Endothelial cell of umbilical vein (primary cell): ENCODE measurements around the gene SEMA3A. TPM values are rescaled to one million over a fixed set of nuclear protein-coding genes. Genes with fewer than 3 reads are reported as not detected.

Experiments
- BruUV-seq: library from RNA; stranded (reverse); fragments of 400-500 nt; replicated peaks from 2 replicates; lab custom pipeline; 2021; lab: Mats Ljungman, UMichigan
- CTCF ChIA-PET: fragments of 300-600, 350-600 bp; sonication (Branson Sonifier 250); formaldehyde crosslinking; loops from one replicate; lab custom pipeline; 2021; ENCODE audit warnings: antibody characterized with exemption, inconsistent platforms; lab: Charles Lee
- POLR2A ChIA-PET: fragments of 300-600, 350-600 bp; sonication (Branson Sonifier 250); formaldehyde crosslinking; loops from one replicate; lab custom pipeline; 2021; ENCODE audit warnings: antibody characterized with exemption, inconsistent platforms; lab: Charles Lee
- DNase-seq: peaks from one replicate; pipeline ENCODE4 v3.0.0-alpha.2; 2011; ENCODE audit warnings: low read depth, low spot score
- FAIRE-seq: peaks from 2 replicates; lab custom pipeline; 2011; peaks lifted over from hg19 to GRCh38; lab: Jason Lieb, UNC
- H2AFZ ChIP-seq: 2 replicates; pipeline ENCODE4 v1.6.0; 2012; ENCODE audit warnings: low read depth, low read length, control low read depth, inconsistent platforms
- H3K27ac ChIP-seq: 2 replicates; pipeline ENCODE4 v1.5.1; 2011; ENCODE audit warnings: low read depth, mild to moderate bottlenecking, control low read depth, low read length, moderate library complexity; ENCODE audit not compliant: insufficient read depth
- H3K27me3 ChIP-seq, 2 experiments: 2 replicates each; pipeline versions ENCODE4 v1.6.0 to v1.6.1; 2011; ENCODE audit warnings: low read length in 2 of 2, mixed read lengths in 1 of 2; ENCODE audit not compliant: control insufficient read depth in 2 of 2, insufficient read depth in 2 of 2
- H3K36me3 ChIP-seq, 2 experiments: 2 replicates in 1 of 2; 3 replicates in 1 of 2; pipeline ENCODE4 v1.5.1; 2011; ENCODE audit warnings: low read length in 2 of 2, mild to moderate bottlenecking in 1 of 2, moderate library complexity in 1 of 2; ENCODE audit not compliant: control insufficient read depth in 2 of 2, insufficient read depth in 2 of 2; ENCODE audit errors: extremely low read depth in 1 of 2
- H3K4me1 ChIP-seq: 3 replicates; pipeline ENCODE4 v1.5.1; 2011; ENCODE audit warnings: mild to moderate bottlenecking, low read length; ENCODE audit not compliant: control insufficient read depth, insufficient read depth; ENCODE audit errors: extremely low read depth
- H3K4me2 ChIP-seq: 2 replicates; pipeline ENCODE4 v1.6.1; 2011; ENCODE audit warnings: low read length, control low read depth, mixed read lengths; ENCODE audit not compliant: insufficient read depth
- H3K4me3 ChIP-seq, 3 experiments: fragments of 200-600 bp in 1 of 3; sonication (generic), shearing (Covaris generic) in 1 of 3; replicated peaks in 1 of 3; 2 replicates each; pipeline ENCODE4 v1.5.1; 2011 to 2016; ENCODE audit warnings: control low read depth in 3 of 3, low read length in 3 of 3, mild to moderate bottlenecking in 2 of 3, inconsistent platforms in 1 of 3, low read depth in 1 of 3, moderate library complexity in 1 of 3; ENCODE audit not compliant: insufficient read depth in 1 of 3
- H3K79me2 ChIP-seq: 2 replicates; pipeline ENCODE4 v1.6.0; 2012; ENCODE audit warnings: low read length, inconsistent platforms; ENCODE audit not compliant: control insufficient read depth, insufficient read depth
- H3K9ac ChIP-seq: replicated peaks from 2 replicates; pipeline ENCODE3; 2011; ENCODE audit warnings: low read length, control low read depth; ENCODE audit not compliant: insufficient read depth; ENCODE audit errors: extremely low read depth
- H3K9me1 ChIP-seq: replicated peaks from 3 replicates; pipeline ENCODE4 v1.6.0; 2011; ENCODE audit warnings: mild to moderate bottlenecking, low read length; ENCODE audit not compliant: control insufficient read depth, insufficient read depth; ENCODE audit errors: extremely low read depth
- H3K9me3 ChIP-seq: replicated peaks from 2 replicates; pipeline ENCODE4 v1.5.1; 2012; ENCODE audit warnings: low read length, inconsistent platforms; ENCODE audit not compliant: control insufficient read depth, insufficient read depth
- H4K20me1 ChIP-seq: replicated peaks from 2 replicates; pipeline ENCODE3; 2011; ENCODE audit warnings: mild to moderate bottlenecking, low read length; ENCODE audit not compliant: control insufficient read depth, insufficient read depth; ENCODE audit errors: extremely low read depth
- CTCF ChIP-seq, 2 donors: IDR thresholded peaks; 1 replicate in 1 of 2; 2 replicates in 1 of 2; pipeline ENCODE4 v1.5.1; 2011; ENCODE audit warnings: low read length in 2 of 2, mild to moderate bottlenecking in 2 of 2, moderate library complexity in 2 of 2, control low read depth in 1 of 2, inconsistent platforms in 1 of 2, low read depth in 1 of 2; ENCODE audit not compliant: insufficient read depth in 1 of 2; ENCODE audit errors: extremely low read depth in 1 of 2
- EZH2 ChIP-seq: IDR thresholded peaks from 2 replicates; pipeline ENCODE4 v1.6.1; 2012; ENCODE audit warnings: borderline replicate concordance, low read depth, mild to moderate bottlenecking, moderate library complexity, low read length, inconsistent platforms; ENCODE audit not compliant: severe bottlenecking
- FOS ChIP-seq: IDR thresholded peaks from 2 replicates; pipeline ENCODE4 v1.6.1; 2011; ENCODE audit warnings: mild to moderate bottlenecking, low read length, moderate library complexity, borderline replicate concordance; ENCODE audit not compliant: insufficient read depth
- GATA2 ChIP-seq: IDR thresholded peaks from 2 replicates; pipeline ENCODE4 v1.7.0; 2011; ENCODE audit warnings: low read depth, mild to moderate bottlenecking, moderate library complexity, mixed read lengths, low read length; ENCODE audit not compliant: insufficient read length, insufficient read depth
- JUN ChIP-seq: IDR thresholded peaks from 2 replicates; pipeline ENCODE4 v1.6.1; 2011; ENCODE audit warnings: borderline replicate concordance, low read depth; ENCODE audit not compliant: insufficient read length, insufficient read depth
- MYC ChIP-seq: IDR thresholded peaks from one replicate; pipeline ENCODE4 v1.6.1; 2011; ENCODE audit warnings: mild to moderate bottlenecking, low read depth, low read length
- POLR2A ChIP-seq: IDR thresholded peaks from 2 replicates; pipeline ENCODE4 v1.6.1; 2012; ENCODE audit warnings: low read depth, mild to moderate bottlenecking, control low read depth, low read length
- POLR2AphosphoS5 ChIP-seq: IDR thresholded peaks from 2 replicates; pipeline ENCODE4 v1.6.1; 2012; ENCODE audit warnings: low read depth, mild to moderate bottlenecking, control low read depth, low read length, moderate library complexity; ENCODE audit not compliant: insufficient read depth
- dilution Hi-C: fragments of 300-500 bp; cut with MboI; formaldehyde crosslinking; loops from one replicate; pipeline ENCODE4 v1.15.0; 2019; ENCODE audit warnings: low sequenced_read_pairs; ENCODE audit not compliant: extremely low pct_ligation_motif_present
- intact Hi-C: fragments of 100-400 bp; cut with micrococcal nuclease; formaldehyde crosslinking; loops from one replicate; pipeline ENCODE4 v1.10.0; 2022
- polyA plus RNA-seq, 4 experiments: library from polyadenylated mRNA; depleted of rRNA in 3 of 4; stranded (reverse) in 3 of 4; unstranded in 1 of 4; fragments of >200 nt; gene quantifications; 2 replicates each; pipeline versions ENCODE4 v1.2.1 to v1.2.3, GENCODE V29; 2011 to 2012; ENCODE audit warnings: missing spikeins in 1 of 4
- total RNA-seq: library from RNA; stranded (reverse); gene quantifications from 2 replicates; pipeline ENCODE4 v1.2.3, GENCODE V29; 2021
- TF ChIP-seq, protein P1 (sequence below): IDR thresholded peaks from 2 replicates; pipeline ENCODE4 v1.6.1; 2011; ENCODE audit not compliant: insufficient read depth, insufficient read length

The SEMA3A gene
- total and polyA plus RNA-seq, 2 donors (not counting 3 experiments of a cell fraction or from before 2014, with no cell fraction given) = 0.68 to 1.2 TPM

- H4K20me1 ChIP-seq = no peaks in the 10 kb centered on the region
- dilution Hi-C loops = no loop called here
- no TSS peak for BruUV-seq
Measured at GRCh38 chr7:83984591-83984990, 210.0 kb downstream of the SEMA3A start.

More at GRCh38 chr7:83984591-83984990, 210.0 kb downstream of the SEMA3A start:
- no peaks in the 10 kb centered on the region for H3K27me3 ChIP-seq
- CTCF ChIA-PET = interaction anchor here (1.1 to 1.8 kb wide), 4 partner anchors 37 to 1038 kb away, joined by 3 to 5 read pairs (median 4); no protein-coding TSS in a partner anchor
- POLR2A ChIA-PET = no interaction called here
- H3K4me2 ChIP-seq = no peak overlapping the region
- H3K9ac ChIP-seq = no peak overlapping the region
- intact Hi-C loops = no loop called here
- no peaks in the 10 kb centered on the region for H3K9me1 ChIP-seq
- no peaks in the 10 kb centered on the region for H3K9me3 ChIP-seq
- no peaks in the 10 kb centered on the region for H3K79me2 ChIP-seq
- FAIRE-seq (no peak), DNase-seq (no peak)
- no peak overlapping the region for H2AFZ ChIP-seq
- H3K4me3 ChIP-seq = no peak overlapping the region
- TF ChIP-seq JUN = no peak
- no peak for TF ChIP-seq CTCF (IDR thresholded peaks at IDR 0.05; ENCODE audit: extremely low read depth in 1 of 2, insufficient read depth in 1 of 2, low read depth in 1 of 2, low read length in 2 of 2)
- TF ChIP-seq, protein P1, sequence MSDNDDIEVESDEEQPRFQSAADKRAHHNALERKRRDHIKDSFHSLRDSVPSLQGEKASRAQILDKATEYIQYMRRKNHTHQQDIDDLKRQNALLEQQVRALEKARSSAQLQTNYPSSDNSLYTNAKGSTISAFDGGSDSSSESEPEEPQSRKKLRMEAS = no peak
- TF ChIP-seq FOS = no peak
- TF ChIP-seq GATA2 = no peak
- TF ChIP-seq POLR2AphosphoS5 = no peak
- no peak for TF ChIP-seq MYC
- TF ChIP-seq EZH2 = no peak
- no peak for TF ChIP-seq POLR2A
- no peaks in the 10 kb centered on the region for H3K36me3 ChIP-seq
- H3K4me1 ChIP-seq = no peaks in the 10 kb centered on the region
- no peak overlapping the region for H3K27ac ChIP-seq
